ENCODE results near the gene ANGPTL2.

- TF ChIP-seq CTCF (IDR thresholded peaks at IDR 0.05; ENCODE audit: low read depth, low read length) (no peak), MYC (IDR thresholded peaks at IDR 0.05; ENCODE audit: low read depth, low read length) (no peak), MAX (IDR thresholded peaks at IDR 0.05; ENCODE audit: low read depth, low read length) (no peak)
Measured at GRCh38 chr9:127087411-127087810, 35.0 kb downstream of the ANGPTL2 start.

Measured in NB4 (cell line).